ENCODE results near the gene ENPP3. TPM values are rescaled to one million over a fixed set of nuclear protein-coding genes. Genes with fewer than 3 reads are reported as not detected.
"Not testable (repeated sequence)": the region's sequence is repeated elsewhere in the genome, so short reads cannot be mapped to it uniquely, and the experiment has no call there.

The ENPP3 gene
- total and polyA plus RNA-seq, 2 experiments from 2014 or later = not detected

GRCh38 chr6:131749023-131749422 lies 111.9 kb downstream of the ENPP3 start:
- ATAC-seq (no peak), DNase-seq (ENCODE audit: low spot score) (no peak)
- Mint-ChIP-seq H3K27me3 (ENCODE audit: insufficient read depth, low read depth, poor library complexity) (peaks cover 6% of the 10 kb centered on the region), H3K27ac (no peak overlapping the region), H3K4me3 (no peak overlapping the region), H3K9me3 (no peaks in the 10 kb centered on the region; the same call in 2 of the 3 replicates), H3K4me1 (peaks cover 12% of the 10 kb centered on the region), H3K36me3 (ENCODE audit: low read depth) (no peaks in the 10 kb centered on the region)
- no peaks in the 10 kb centered on the region for H3F3A ChIP-seq (replicated peaks; ENCODE audit: low read depth)
- no peak overlapping the region for H3K27ac ChIP-seq (ENCODE audit: low read depth)
- no peaks in the 10 kb centered on the region for H3K9me2 ChIP-seq (ENCODE audit: insufficient read depth)
- H4K20me1 ChIP-seq (replicated peaks; ENCODE audit: insufficient read depth) = no peaks in the 10 kb centered on the region
- no peak overlapping the region for H3K4me3 ChIP-seq
- no peaks in the 10 kb centered on the region for H3K79me2 ChIP-seq (replicated peaks; ENCODE audit: insufficient read depth)
- no peak overlapping the region for H2AFZ ChIP-seq
- H3K4me2 ChIP-seq = no peak overlapping the region
- H3K36me3 ChIP-seq (ENCODE audit: insufficient read depth) = no peaks in the 10 kb centered on the region
- no peaks in the 10 kb centered on the region for H3K27me3 ChIP-seq (ENCODE audit: insufficient read depth)
- TF ChIP-seq CTCF (conservative IDR thresholded peaks at IDR 0.05; ENCODE audit: low read depth in 2 of 2) (no peak), NANOG (IDR thresholded peaks at IDR 0.05; ENCODE audit: borderline replicate concordance) (no peak), STAT1 (IDR thresholded peaks at IDR 0.05; ENCODE audit: unreplicated experiment) (no peak), POLR2AphosphoS5 (IDR thresholded peaks at IDR 0.05; ENCODE audit: low read depth) (no peak), ZNF331 (CRISPR knock-in tag; IDR thresholded peaks at IDR 0.05; ENCODE audit: low read depth) (no peak), EZH2 (IDR thresholded peaks at IDR 0.05; ENCODE audit: low read depth, unreplicated experiment) (no peak), ZNF114 (CRISPR knock-in tag; IDR thresholded peaks at IDR 0.05) (no peak), CREB1 (CRISPR knock-in tag; IDR thresholded peaks at IDR 0.05; ENCODE audit: low read depth) (no peak), ETS1 (IDR thresholded peaks at IDR 0.05) (no peak), EZH2phosphoT487 (IDR thresholded peaks at IDR 0.05; ENCODE audit: unreplicated experiment) (no peak), JUNB (IDR thresholded peaks at IDR 0.05; ENCODE audit: unreplicated experiment) (no peak)
- peaks cover 4% of the 10 kb centered on the region; the same call in 1 of the 2 replicates for H3K4me1 ChIP-seq (ENCODE audit: insufficient read depth)

GRCh38 chr6:131751012-131751715 lies 114.1 kb downstream of the ENPP3 start:
- H3K27ac ChIP-seq (ENCODE audit: low read depth); H3K9me3 Mint-ChIP-seq; H3K27me3 Mint-ChIP-seq (ENCODE audit: insufficient read depth, low read depth, poor library complexity); H3K36me3 ChIP-seq (ENCODE audit: insufficient read depth); H3K36me3 Mint-ChIP-seq (ENCODE audit: low read depth); H3K4me3 ChIP-seq; H3K9me2 ChIP-seq (ENCODE audit: insufficient read depth); DNase-seq (ENCODE audit: low spot score); H3K4me2 ChIP-seq; H3K79me2 ChIP-seq (replicated peaks; ENCODE audit: insufficient read depth); H3K4me1 Mint-ChIP-seq; H3K27ac Mint-ChIP-seq; H3F3A ChIP-seq (replicated peaks; ENCODE audit: low read depth); H3K27me3 ChIP-seq (ENCODE audit: insufficient read depth); ATAC-seq; H3K4me3 Mint-ChIP-seq; H3K4me1 ChIP-seq (ENCODE audit: insufficient read depth); H4K20me1 ChIP-seq (replicated peaks; ENCODE audit: insufficient read depth): not testable (repeated sequence)
- H2AFZ ChIP-seq = peak overlapping the region; percentile 8; the same call in 1 of the 2 replicates
